Effector CD4-positive, alpha-beta T cell (primary cell): ENCODE data around the gene POU6F2.

Experiments
- DNase-seq: peaks from one replicate; pipeline ENCODE4 v3.0.0-alpha.2; 2020

Gene POU6F2

GRCh38 chr7:39408906-39409305, 431.2 kb downstream of the POU6F2 start:
- no peak for DNase-seq

- no peak for DNase-seq
Observed at GRCh38 chr7:39410582-39410981, 432.9 kb downstream of the POU6F2 start.

- DNase-seq = no peak
Observed at GRCh38 chr7:39413636-39414223, 436.0 kb downstream of the POU6F2 start.

- no peak for DNase-seq
Observed at GRCh38 chr7:39414224-39415035, 436.7 kb downstream of the POU6F2 start.

GRCh38 chr7:39415091-39415787, 437.5 kb downstream of the POU6F2 start:
- DNase-seq = no peak

GRCh38 chr7:39416866-39417265, 439.2 kb downstream of the POU6F2 start:
- DNase-seq = no peak

GRCh38 chr7:39417642-39418041, 439.9 kb downstream of the POU6F2 start:
- DNase-seq = no peak

GRCh38 chr7:39421251-39421650, 443.5 kb downstream of the POU6F2 start:
- no peak for DNase-seq

GRCh38 chr7:39421661-39422060, 444.0 kb downstream of the POU6F2 start:
- no peak for DNase-seq

GRCh38 chr7:39428221-39428620, 450.5 kb downstream of the POU6F2 start:
- DNase-seq = no peak

- no peak for DNase-seq
Observed at GRCh38 chr7:39429421-39429820, 451.7 kb downstream of the POU6F2 start.

GRCh38 chr7:39430441-39430840, 452.7 kb downstream of the POU6F2 start:
- no peak for DNase-seq

GRCh38 chr7:39430909-39431641, 453.4 kb downstream of the POU6F2 start:
- no peak for DNase-seq

GRCh38 chr7:39432368-39432767, 454.7 kb downstream of the POU6F2 start:
- DNase-seq = no peak

- no peak for DNase-seq
Observed at GRCh38 chr7:39432807-39433416, 455.2 kb downstream of the POU6F2 start.

GRCh38 chr7:39433550-39433949, 455.8 kb downstream of the POU6F2 start:
- DNase-seq = no peak

GRCh38 chr7:39434012-39434411, 456.3 kb downstream of the POU6F2 start:
- no peak for DNase-seq

GRCh38 chr7:39446546-39446945, 468.8 kb downstream of the POU6F2 start:
- DNase-seq = no peak

- DNase-seq = no peak
Observed at GRCh38 chr7:39451901-39452300, 474.2 kb downstream of the POU6F2 start.

GRCh38 chr7:39453743-39454355, 476.1 kb downstream of the POU6F2 start:
- DNase-seq = peak; percentile 6

- DNase-seq = no peak
Observed at GRCh38 chr7:39458061-39458745, 480.5 kb downstream of the POU6F2 start.

GRCh38 chr7:39459636-39460035, 481.9 kb downstream of the POU6F2 start:
- no peak for DNase-seq
